G401 (cell line): ENCODE data around the gene FHL3. TPM values are rescaled to one million over a fixed set of nuclear protein-coding genes. Genes with fewer than 3 reads are reported as not detected.
A peak's percentile ranks its signal among the peaks of the same experiment; 100 is the strongest.

Source experiments
- DNase-seq: peaks from one replicate; pipeline ENCODE4 v3.0.0-alpha.2; 2015; ENCODE audit warnings: low spot score
- in situ Hi-C: cut with HindIII; loops from 2 replicates; pipeline ENCODE4 v1.10.0; 2016; ENCODE audit warnings: low sequenced_read_pairs, mixed read lengths
- total RNA-seq: library from RNA; depleted of rRNA; stranded (reverse); fragments of >200 nt; shearing (Covaris generic); gene quantifications from 2 replicates; pipeline ENCODE4 v1.2.3, GENCODE V29; 2014; rRNA removed

The FHL3 gene
- total RNA-seq: 7.9 and 10.0 TPM in 2 replicates

- DNase-seq: no peak
- in situ Hi-C loops: no loop called here
Measured at GRCh38 chr1:38005195-38006007, at the start of gene FHL3. TSS of gene FHL3 (minus strand) at chr1:38005514. CDS start at chr1:37999412, 6,102 bp downstream.

- DNase-seq: no peak
- in situ Hi-C loops: no loop called here
Measured at GRCh38 chr1:38053416-38054091, 48.2 kb upstream of the FHL3 start.

DNA sequence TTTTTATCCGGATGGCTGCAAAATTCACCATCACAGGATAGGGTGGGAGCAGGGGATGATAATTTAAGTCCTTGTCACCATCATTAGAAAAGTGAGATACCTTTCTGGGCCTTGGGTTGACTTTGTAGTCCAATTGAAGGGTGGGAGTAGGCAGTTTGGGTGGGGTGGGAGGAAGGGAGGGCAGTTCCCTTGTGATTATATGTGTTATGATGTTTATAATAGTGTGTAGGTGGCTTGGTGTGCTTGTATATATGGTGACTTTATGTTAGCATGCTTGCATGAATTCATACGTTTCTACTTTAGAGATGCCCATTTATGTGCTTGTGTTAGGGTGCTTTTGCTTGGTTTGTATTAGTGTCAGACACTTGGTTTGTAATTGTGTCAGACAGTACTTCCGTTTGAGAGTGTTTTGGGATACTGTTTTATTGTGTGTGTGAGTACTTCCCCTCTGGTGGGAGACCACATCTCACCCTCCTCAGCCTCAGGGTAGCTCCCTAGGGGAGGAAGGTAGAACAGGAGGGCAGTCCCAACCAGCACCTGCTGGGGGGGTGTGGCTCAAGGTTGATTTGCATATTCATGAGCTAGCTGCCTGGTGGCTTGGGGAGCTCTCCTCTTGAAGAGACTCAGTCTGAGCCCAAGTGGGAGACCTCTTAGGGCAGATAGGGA lies 47.6 kb upstream of the FHL3 start:
- no peak for DNase-seq
- in situ Hi-C loops: no loop called here

GRCh38 chr1:38051079-38051543 lies 45.8 kb upstream of the FHL3 start:
- no peak for DNase-seq
- in situ Hi-C loops: no loop called here

- in situ Hi-C loops: no loop called here
- no peak for DNase-seq
Measured at GRCh38 chr1:38050397-38051078, 45.2 kb upstream of the FHL3 start.

GRCh38 chr1:38047603-38048141 lies 42.4 kb upstream of the FHL3 start:
- no peak for DNase-seq
- in situ Hi-C loops: no loop called here

DNA sequence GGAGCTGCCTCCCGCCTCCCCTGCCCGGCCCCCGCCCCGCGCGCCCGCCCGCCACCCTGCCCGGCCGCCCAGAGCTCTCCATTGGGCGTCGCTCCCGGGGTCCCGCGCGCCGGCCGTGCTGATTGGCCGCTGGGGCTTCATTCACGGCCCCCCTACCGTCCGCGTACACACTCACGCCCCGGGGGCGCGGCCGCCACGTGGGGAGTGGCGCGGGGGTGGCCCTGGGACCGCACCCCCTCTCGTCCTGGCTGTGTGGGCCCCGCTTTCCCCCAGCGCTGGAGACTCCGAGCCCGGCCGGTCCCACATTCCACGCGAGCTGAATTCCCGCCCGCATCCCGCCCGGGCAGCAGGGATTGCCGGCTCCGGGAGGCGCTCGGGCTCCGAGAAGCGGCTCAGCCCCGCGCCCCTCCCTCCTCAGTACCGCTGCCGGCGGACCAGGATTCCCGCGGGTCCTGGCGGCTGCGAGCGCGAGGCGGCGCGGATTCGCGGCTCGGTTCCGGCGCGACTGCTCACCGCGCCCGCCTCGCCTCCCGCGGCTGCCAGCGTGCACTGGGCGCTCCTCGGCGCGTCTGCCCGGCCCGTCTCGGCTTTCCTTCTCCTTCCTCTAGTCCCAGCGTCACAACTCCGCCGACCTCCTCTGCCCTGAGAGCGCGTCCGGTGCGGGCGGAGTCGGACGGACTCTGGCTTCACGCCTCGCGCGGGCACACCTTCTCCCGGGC lies 41.7 kb upstream of the FHL3 start:
- peak; percentile 50 for DNase-seq
- in situ Hi-C loops: no loop called here

DNA sequence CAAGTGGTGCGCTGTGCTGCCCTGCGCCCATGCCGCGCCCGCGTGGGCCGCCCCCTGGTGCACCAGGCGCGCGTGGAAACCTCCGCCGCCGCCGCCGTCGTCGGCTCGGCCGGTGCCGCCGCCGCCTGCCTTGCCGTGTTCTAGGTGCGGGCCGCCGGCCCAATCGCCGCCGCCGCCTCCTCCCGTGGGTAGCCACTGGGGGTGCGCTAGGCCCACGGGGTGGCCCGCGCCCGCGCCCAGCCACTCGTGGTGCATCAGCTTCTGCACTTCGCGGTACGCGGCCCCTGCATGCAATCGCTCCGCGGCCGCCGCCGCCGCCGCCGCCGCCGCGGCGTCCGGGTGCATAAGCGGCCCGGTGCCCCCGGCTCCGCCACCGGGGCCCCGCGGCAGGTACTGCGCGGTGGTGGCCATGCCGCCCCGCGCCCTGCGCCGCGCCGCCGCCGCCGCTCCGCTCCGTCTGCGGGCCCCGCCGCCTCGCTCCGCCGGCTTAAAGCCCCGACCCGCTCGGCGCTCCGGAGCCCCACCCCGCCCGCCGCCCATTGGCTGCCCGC lies 41.1 kb upstream of the FHL3 start, which contains the start of gene POU3F1:
POU3F1 (minus strand) TSS at position 461 of the 551 bp plus-strand sequence; CDS start at position 411, 50 bp downstream.
- in situ Hi-C loops: no loop called here
- no peak for DNase-seq

- in situ Hi-C loops: no loop called here
- DNase-seq: no peak
Measured at GRCh38 chr1:38045401-38046332, 40.4 kb upstream of the FHL3 start.

DNA sequence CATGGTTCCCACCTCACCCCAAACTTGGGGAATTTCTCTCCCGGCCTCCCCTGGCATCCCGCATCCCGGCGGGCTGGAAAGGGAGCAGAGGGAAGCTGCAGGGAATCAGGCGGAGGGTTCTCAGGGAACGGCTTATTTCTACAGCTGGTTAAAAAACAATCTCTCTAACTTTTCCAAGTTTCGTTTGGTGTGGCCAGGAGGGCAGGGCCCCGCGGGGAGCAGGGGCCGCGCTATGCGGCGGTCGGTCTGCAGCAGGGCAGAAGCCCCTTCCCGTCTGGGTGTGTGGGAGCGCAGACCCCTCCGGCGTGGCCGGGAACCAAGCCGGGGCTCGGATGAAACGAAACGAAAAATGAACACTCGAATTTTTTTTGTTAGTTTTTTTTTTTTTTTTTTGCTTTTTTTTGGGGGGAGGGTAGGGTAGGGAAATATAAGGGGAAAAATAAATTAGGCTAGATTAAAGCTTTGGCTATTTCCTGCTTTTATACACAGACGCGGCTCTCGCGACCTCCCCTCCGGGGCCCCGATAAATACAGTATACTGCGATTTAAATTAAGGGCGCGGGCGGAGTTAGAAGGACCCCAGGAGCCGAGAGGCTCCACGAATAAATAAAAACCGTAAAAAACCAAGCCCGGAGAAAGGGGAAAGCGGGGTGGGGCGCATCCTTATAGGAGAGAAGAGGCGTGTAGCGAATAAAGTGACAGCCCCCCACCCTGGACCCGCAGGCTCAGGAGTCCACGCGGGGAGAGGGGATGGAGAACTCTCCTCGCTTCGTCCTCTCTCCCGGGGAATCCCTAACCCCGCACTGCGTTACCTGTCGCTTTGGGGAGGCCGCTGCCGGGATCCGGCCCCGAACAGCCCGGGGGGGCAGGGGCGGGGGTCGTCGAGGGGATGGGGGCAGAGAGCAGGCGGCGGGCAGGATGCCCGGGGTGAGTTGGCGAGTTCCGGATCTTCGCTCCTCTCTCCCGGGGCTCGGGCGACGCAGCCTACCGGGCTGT lies 39.2 kb upstream of the FHL3 start:
- in situ Hi-C loops: no loop called here
- no peak for DNase-seq

GRCh38 chr1:38043036-38043747 lies 37.9 kb upstream of the FHL3 start:
- in situ Hi-C loops: no loop called here
- no peak for DNase-seq

GRCh38 chr1:38041936-38042834 lies 36.9 kb upstream of the FHL3 start:
- in situ Hi-C loops: no loop called here
- DNase-seq: no peak

- in situ Hi-C loops: no loop called here
- DNase-seq: no peak
Measured at GRCh38 chr1:38039331-38040088, 34.2 kb upstream of the FHL3 start.

DNA sequence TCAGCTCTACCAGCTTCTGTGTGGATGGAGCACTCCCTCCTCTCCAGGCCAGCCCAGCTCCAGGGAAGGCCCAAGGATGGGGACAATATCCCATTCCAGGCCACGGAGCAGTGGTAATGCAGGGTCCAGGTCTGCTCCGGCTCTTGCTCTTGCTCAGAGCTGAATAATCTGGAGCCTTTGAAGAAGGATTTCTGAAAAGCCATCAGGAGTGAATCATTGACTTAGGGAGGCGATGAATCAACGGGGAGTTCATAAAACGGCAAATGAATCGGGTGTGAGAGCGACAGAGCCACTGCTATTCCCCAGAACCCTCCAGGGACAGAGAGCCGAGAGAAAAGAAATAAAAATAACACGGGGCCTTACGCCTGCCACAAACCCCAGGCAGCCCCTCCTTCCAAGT lies 33.5 kb upstream of the FHL3 start:
- in situ Hi-C loops: no loop called here

More for the DNA sequence above, 33.5 kb upstream of the FHL3 start:
- DNase-seq: no peak
